Measurements from ENCODE around the gene NUDT22. TPM values are rescaled to one million over a fixed set of nuclear protein-coding genes. Genes with fewer than 3 reads are reported as not detected.

Gene NUDT22
- total and polyA plus RNA-seq, 5 donors from 2014 or later, result 35.8 to 46.9 (median 43.1) TPM

DNA sequence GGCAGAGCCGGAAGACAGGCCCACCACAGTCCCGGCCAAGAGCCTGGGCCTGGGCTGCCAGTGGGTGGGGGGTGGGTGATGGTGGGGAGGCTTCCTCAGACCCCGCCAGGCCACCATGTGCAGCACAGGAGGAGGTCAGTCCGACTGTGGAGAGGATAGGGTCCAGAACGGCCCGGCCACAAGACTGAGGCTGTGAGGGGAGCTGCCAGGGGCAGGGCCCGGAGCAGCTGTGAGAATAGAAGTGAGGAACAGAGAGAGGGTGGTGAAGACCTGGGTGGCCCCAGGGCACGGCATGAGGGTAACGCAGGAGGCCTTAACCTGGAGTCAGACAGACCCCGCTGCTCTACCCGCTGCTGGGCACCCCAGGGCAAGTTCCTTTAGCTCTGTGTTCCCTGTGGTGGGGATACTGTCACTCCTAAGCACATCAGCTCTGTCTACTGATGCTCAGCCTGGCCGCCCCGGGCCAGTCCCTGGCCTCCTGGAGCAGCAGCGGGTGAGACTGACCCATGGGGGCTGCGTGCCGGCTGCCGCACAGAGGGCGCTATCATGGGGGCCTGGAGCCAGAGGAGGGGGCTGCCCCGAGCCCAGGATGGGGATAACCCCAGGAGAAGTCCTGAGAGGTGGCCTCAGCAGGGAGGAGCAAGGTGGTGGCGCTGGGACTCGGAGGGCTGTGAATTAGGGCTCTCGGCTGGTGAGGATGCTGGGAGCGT, 17.8 kb upstream of the NUDT22 start:
- ATAC-seq (ENCODE audit: low read depth in 2 of 2), result no peak
- peaks cover 10 to 66% (median 30%) of the 10 kb centered on the region in 4 donors for H3K4me1 Mint-ChIP-seq

DNA sequence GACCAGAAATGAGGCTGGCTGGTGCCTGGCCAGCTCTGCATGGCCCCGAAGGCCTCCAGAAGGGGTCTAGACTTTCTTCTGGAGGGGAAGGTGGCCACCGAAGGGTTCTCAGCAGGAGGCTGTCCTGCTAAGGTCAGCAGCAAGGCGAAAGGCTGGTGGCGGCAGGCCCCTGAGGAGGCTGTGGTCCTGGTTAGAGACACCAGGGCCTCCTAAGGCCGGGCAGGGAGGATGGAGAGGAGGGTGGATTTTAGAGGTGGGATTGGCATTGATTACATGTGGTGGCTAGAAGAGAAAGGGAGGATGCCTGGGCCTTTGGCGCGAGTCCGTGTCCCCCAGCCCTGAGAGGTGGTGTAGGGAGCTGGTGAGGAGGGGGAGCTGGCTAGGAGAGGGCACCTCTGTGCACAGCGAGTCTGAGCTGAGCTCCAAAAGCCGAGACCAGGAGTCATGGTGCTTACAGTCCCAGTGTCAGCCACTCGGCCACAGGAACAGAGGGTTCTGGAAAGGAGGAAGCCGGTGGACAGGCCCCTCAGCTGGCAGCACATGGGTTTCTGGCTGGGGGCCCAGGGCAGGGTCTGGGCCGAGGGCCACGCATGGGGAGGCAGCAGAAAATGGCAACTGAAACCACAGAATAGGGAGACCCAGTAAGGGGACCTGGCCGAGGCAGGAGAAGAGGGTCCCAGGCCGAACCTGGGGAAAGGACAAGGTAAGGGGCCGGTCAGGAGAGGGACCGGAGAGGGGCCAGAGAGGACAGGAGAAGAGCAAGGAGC, 17.1 kb upstream of the NUDT22 start:
- Mint-ChIP-seq H3K9me3 (no peaks in the 10 kb centered on the region), H3K27ac (peak overlapping the region; percentile 26 to 91 (median 83)), H3K27me3 (no peaks in the 10 kb centered on the region), H3K36me3 (peaks cover 17% of the 10 kb centered on the region), H3K4me3 (peak overlapping the region; percentile 61 to 99 (median 73)), H3K4me1 (peaks cover 10 to 61% (median 30%) of the 10 kb centered on the region in 4 donors)
- ATAC-seq (ENCODE audit: low read depth in 2 of 2) (no peak), DNase-seq (no peak)
- Histone ChIP-seq H3K9me3 (ENCODE audit: control insufficient read depth in 2 of 2, low read length in 2 of 2) (no peaks in the 10 kb centered on the region), H3K4me1 (ENCODE audit: control insufficient read depth, insufficient read depth, low read length, poor library complexity, severe bottlenecking) (peaks cover 41% of the 10 kb centered on the region), H3K4me3 (ENCODE audit: low read depth, low read length) (no peak overlapping the region), H3K36me3 (ENCODE audit: control insufficient read depth, insufficient read depth, low read length) (peaks cover 33% of the 10 kb centered on the region), H3K27ac (ENCODE audit: insufficient read depth, low read length, poor library complexity, severe bottlenecking) (peak overlapping the region; percentile 85), H3K27me3 (ENCODE audit: control insufficient read depth, insufficient read depth, low read length) (no peaks in the 10 kb centered on the region)

More for the DNA sequence above, 17.8 kb upstream of the NUDT22 start:
- DNase-seq, result no peak
- no peaks in the 10 kb centered on the region for H3K27me3 ChIP-seq (ENCODE audit: control insufficient read depth, insufficient read depth, low read length)
- peak overlapping the region; percentile 84 for H3K4me3 ChIP-seq (ENCODE audit: low read depth, low read length)
- peak overlapping the region; percentile 85 for H3K27ac ChIP-seq (ENCODE audit: insufficient read depth, low read length, poor library complexity, severe bottlenecking)
- Mint-ChIP-seq H3K36me3 (peaks cover 17% of the 10 kb centered on the region), H3K9me3 (no peaks in the 10 kb centered on the region), H3K27ac (peak overlapping the region; percentile 91 to 96 (median 94)), H3K4me3 (peak overlapping the region; percentile 93 to 99 (median 96)), H3K27me3 (no peaks in the 10 kb centered on the region)
- peaks cover 38% of the 10 kb centered on the region for H3K36me3 ChIP-seq (ENCODE audit: control insufficient read depth, insufficient read depth, low read length)
- H3K4me1 ChIP-seq (ENCODE audit: control insufficient read depth, insufficient read depth, low read length, poor library complexity, severe bottlenecking), result peaks cover 41% of the 10 kb centered on the region
- H3K9me3 ChIP-seq (ENCODE audit: control insufficient read depth in 2 of 2, low read length in 2 of 2), result no peaks in the 10 kb centered on the region

DNA sequence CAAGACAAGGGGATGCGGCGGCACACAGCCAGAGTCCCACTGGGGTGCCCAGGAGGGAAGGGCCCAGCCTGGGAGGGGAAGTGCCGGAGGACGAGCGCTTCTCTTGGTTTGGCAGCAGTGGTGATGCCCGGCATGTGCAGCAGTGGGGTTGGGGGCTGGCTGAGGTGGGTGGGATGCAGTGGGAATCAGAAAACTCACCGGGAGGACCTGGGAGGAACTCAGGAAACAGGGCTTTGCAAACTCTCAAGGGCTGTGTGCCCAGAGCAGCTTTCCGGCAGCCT, 16.6 kb upstream of the NUDT22 start:
- H3K36me3 Mint-ChIP-seq, result peaks cover 14% of the 10 kb centered on the region
- peaks cover 8 to 56% (median 28%) of the 10 kb centered on the region in 4 donors for H3K4me1 Mint-ChIP-seq
- peak overlapping the region in 3 of 4 donors; percentile 21 to 99 (median 63) for H3K4me3 Mint-ChIP-seq
- H3K27ac Mint-ChIP-seq, result peak overlapping the region; percentile 10 to 91 (median 71)
- DNase-seq (no peak), ATAC-seq (ENCODE audit: low read depth in 2 of 2) (no peak)
- H3K4me1 ChIP-seq (ENCODE audit: control insufficient read depth, insufficient read depth, low read length, poor library complexity, severe bottlenecking), result peaks cover 41% of the 10 kb centered on the region
- H3K9me3 ChIP-seq (ENCODE audit: control insufficient read depth in 2 of 2, low read length in 2 of 2), result no peaks in the 10 kb centered on the region
- H3K27me3 ChIP-seq (ENCODE audit: control insufficient read depth, insufficient read depth, low read length), result no peaks in the 10 kb centered on the region
- H3K36me3 ChIP-seq (ENCODE audit: control insufficient read depth, insufficient read depth, low read length), result peaks cover 32% of the 10 kb centered on the region
- no peak overlapping the region for H3K27ac ChIP-seq (ENCODE audit: insufficient read depth, low read length, poor library complexity, severe bottlenecking)
- H3K27me3 Mint-ChIP-seq, result no peaks in the 10 kb centered on the region
- H3K4me3 ChIP-seq (ENCODE audit: low read depth, low read length), result no peak overlapping the region
- H3K9me3 Mint-ChIP-seq, result no peaks in the 10 kb centered on the region

- peaks cover 39% of the 10 kb centered on the region for H3K36me3 ChIP-seq (ENCODE audit: control insufficient read depth, insufficient read depth, low read length)
- Mint-ChIP-seq H3K27ac (no peak overlapping the region), H3K9me3 (no peaks in the 10 kb centered on the region), H3K36me3 (peaks cover 16% of the 10 kb centered on the region), H3K27me3 (no peaks in the 10 kb centered on the region), H3K4me1 (peaks cover 4 to 50% (median 25%) of the 10 kb centered on the region in 4 donors), H3K4me3 (peak overlapping the region in 2 of 4 donors; percentile 54 to 99)
- DNase-seq (no peak), ATAC-seq (ENCODE audit: low read depth in 2 of 2) (no peak)
- H3K9me3 ChIP-seq (ENCODE audit: control insufficient read depth in 2 of 2, low read length in 2 of 2), result no peaks in the 10 kb centered on the region
- no peak overlapping the region for H3K27ac ChIP-seq (ENCODE audit: insufficient read depth, low read length, poor library complexity, severe bottlenecking)
- no peak overlapping the region for H3K4me3 ChIP-seq (ENCODE audit: low read depth, low read length)
- H3K4me1 ChIP-seq (ENCODE audit: control insufficient read depth, insufficient read depth, low read length, poor library complexity, severe bottlenecking), result peaks cover 33% of the 10 kb centered on the region
- H3K27me3 ChIP-seq (ENCODE audit: control insufficient read depth, insufficient read depth, low read length), result no peaks in the 10 kb centered on the region
Measured at GRCh38 chr11:64210301-64211020, 15.6 kb upstream of the NUDT22 start.

DNA sequence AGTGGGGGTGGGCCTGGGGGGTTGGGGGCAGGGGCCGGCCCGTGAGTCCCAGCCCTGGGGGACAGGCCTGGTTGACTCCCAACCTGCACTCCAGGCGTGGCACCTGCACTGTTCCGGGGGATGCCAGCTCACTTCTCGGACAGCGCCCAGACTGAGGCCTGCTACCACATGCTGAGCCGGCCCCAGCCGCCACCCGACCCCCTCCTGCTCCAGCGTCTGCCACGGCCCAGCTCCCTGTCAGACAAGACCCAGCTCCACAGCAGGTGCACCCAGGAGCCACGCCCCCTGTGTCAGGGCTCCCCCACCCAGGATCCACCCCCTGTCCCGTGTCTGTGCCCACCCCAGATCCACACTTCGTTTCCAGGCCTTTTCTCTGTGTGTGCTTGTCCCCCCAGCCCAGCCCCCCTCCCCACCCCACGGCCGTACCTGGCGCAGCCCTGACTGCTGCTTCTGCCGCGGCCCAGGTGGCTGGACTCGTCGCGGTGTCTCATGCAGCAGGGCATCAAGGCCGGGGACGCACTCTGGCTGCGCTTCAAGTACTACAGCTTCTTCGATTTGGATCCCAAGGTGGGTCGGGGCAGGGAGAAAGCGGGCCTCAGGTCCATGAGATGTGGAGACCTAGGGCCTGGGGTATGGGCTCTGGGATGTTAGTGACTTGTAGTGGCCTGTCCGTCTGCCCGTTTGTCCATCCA, 14.7 kb upstream of the NUDT22 start:
- Mint-ChIP-seq H3K4me1 (peaks cover 4 to 41% (median 23%) of the 10 kb centered on the region in 4 donors), H3K27me3 (no peaks in the 10 kb centered on the region), H3K9me3 (no peaks in the 10 kb centered on the region), H3K4me3 (peak overlapping the region in 2 of 4 donors; percentile 71 to 81), H3K36me3 (peaks cover 16% of the 10 kb centered on the region), H3K27ac (no peak overlapping the region)
- H3K4me1 ChIP-seq (ENCODE audit: control insufficient read depth, insufficient read depth, low read length, poor library complexity, severe bottlenecking), result peaks cover 24% of the 10 kb centered on the region
- H3K4me3 ChIP-seq (ENCODE audit: low read depth, low read length), result no peak overlapping the region
- no peak overlapping the region for H3K27ac ChIP-seq (ENCODE audit: insufficient read depth, low read length, poor library complexity, severe bottlenecking)
- H3K27me3 ChIP-seq (ENCODE audit: control insufficient read depth, insufficient read depth, low read length), result no peaks in the 10 kb centered on the region
- no peak for ATAC-seq (ENCODE audit: low read depth in 2 of 2)
- DNase-seq, result no peak
- no peaks in the 10 kb centered on the region for H3K9me3 ChIP-seq (ENCODE audit: control insufficient read depth in 2 of 2, low read length in 2 of 2)
- peaks cover 41% of the 10 kb centered on the region for H3K36me3 ChIP-seq (ENCODE audit: control insufficient read depth, insufficient read depth, low read length)

DNA sequence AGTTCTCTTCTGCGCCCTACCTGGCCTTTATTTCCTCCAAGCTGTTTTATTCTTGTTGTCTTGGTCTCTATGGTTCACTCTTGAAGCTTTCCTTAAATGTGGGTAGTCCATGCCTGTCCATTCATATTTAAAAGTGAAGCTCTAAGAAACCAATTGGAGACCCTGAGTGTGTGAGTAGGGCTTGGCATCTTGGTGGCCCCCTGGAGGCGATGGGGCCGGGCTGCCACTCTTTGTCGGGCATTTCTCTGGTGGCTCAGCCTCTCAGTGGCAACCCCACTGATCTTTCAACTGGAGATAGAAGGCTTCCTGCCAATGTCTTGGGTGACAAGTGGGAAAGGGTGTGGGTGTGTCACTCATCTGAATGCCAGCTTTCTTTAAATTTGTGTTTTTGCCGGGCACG, 9.2 kb upstream of the NUDT22 start:
- Mint-ChIP-seq H3K27me3 (no peaks in the 10 kb centered on the region), H3K4me3 (no peak overlapping the region), H3K27ac (peak overlapping the region in 1 of 3 donors; percentile 71), H3K4me1 (peaks cover 4 to 18% (median 9%) of the 10 kb centered on the region in 4 donors), H3K36me3 (peaks cover 26% of the 10 kb centered on the region), H3K9me3 (no peaks in the 10 kb centered on the region)
- H3K27me3 ChIP-seq (ENCODE audit: control insufficient read depth, insufficient read depth, low read length), result no peaks in the 10 kb centered on the region
- no peak overlapping the region for H3K27ac ChIP-seq (ENCODE audit: insufficient read depth, low read length, poor library complexity, severe bottlenecking)
- no peaks in the 10 kb centered on the region for H3K9me3 ChIP-seq (ENCODE audit: control insufficient read depth in 2 of 2, low read length in 2 of 2)
- H3K4me1 ChIP-seq (ENCODE audit: control insufficient read depth, insufficient read depth, low read length, poor library complexity, severe bottlenecking), result no peaks in the 10 kb centered on the region
- ATAC-seq (ENCODE audit: low read depth in 2 of 2), result no peak
- DNase-seq, result no peak
- H3K4me3 ChIP-seq (ENCODE audit: low read depth, low read length), result no peak overlapping the region
- H3K36me3 ChIP-seq (ENCODE audit: control insufficient read depth, insufficient read depth, low read length), result peaks cover 52% of the 10 kb centered on the region

DNA sequence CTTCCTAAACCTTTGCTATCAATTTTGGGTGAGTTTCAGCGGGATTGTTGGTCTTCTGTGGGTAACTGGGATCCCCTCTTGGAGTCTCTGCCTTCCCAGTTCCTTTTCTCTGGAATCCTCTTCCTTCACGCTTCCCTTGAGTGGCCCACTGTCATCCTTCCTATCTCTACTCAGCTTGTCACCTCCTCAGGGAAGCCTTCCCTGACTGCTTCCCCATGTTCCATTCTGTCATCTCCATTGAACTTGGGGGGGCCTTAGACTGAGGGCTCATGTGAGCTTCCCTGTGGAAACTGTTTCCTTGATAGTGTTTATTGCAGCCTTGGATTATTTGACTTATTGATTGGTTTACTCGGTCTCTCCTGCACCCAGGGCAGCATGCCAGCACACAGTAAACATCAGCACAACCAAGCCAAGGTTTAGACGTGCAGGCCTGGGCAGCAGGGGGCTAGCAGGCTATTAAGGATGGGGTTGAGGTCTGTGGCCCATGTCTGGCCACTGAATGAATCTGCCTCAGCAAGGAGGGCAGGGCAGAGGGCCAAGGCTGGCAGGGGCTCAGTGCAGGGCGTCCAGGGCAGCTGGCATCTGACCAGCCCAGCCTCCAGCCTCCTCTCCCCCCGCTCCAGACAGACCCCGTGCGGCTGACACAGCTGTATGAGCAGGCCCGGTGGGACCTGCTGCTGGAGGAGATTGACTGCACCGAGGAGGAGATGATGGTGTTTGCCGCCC, 7.3 kb upstream of the NUDT22 start:
- H3K27me3 Mint-ChIP-seq, result no peaks in the 10 kb centered on the region
- DNase-seq (no peak), ATAC-seq (ENCODE audit: low read depth in 2 of 2) (no peak)
- peak overlapping the region in 1 of 3 donors; percentile 86 for H3K27ac Mint-ChIP-seq
- Histone ChIP-seq H3K27ac (ENCODE audit: insufficient read depth, low read length, poor library complexity, severe bottlenecking) (no peak overlapping the region), H3K36me3 (ENCODE audit: control insufficient read depth, insufficient read depth, low read length) (peaks cover 56% of the 10 kb centered on the region), H3K4me3 (ENCODE audit: low read depth, low read length) (no peak overlapping the region), H3K27me3 (ENCODE audit: control insufficient read depth, insufficient read depth, low read length) (no peaks in the 10 kb centered on the region), H3K4me1 (ENCODE audit: control insufficient read depth, insufficient read depth, low read length, poor library complexity, severe bottlenecking) (no peaks in the 10 kb centered on the region), H3K9me3 (ENCODE audit: control insufficient read depth in 2 of 2, low read length in 2 of 2) (no peaks in the 10 kb centered on the region)
- no peaks in the 10 kb centered on the region for H3K9me3 Mint-ChIP-seq
- H3K36me3 Mint-ChIP-seq, result peaks cover 16% of the 10 kb centered on the region
- peaks cover 0 to 7% (median 3%) of the 10 kb centered on the region in 4 donors for H3K4me1 Mint-ChIP-seq
- H3K4me3 Mint-ChIP-seq, result no peak overlapping the region
